M059J (cell line): ENCODE data around the gene PCDHB3. TPM values are rescaled to one million over a fixed set of nuclear protein-coding genes. Genes with fewer than 3 reads are reported as not detected.
"Not testable (repeated sequence)": the region's sequence is repeated elsewhere in the genome, so short reads cannot be mapped to it uniquely, and the experiment has no call there.

Experiments used
- DNase-seq: peaks from one replicate; pipeline ENCODE4 v3.0.0-alpha.2; 2012; ENCODE audit warnings: low read depth
- total RNA-seq: library from RNA; depleted of rRNA; stranded (reverse); fragments of >200 nt; shearing (Covaris generic); gene quantifications from 2 replicates; pipeline ENCODE4 v1.2.3, GENCODE V29; 2014; rRNA removed

Gene PCDHB3
- 3.9 and 8.0 TPM in 2 replicates for total RNA-seq

- peak; percentile 87 for DNase-seq
These were observed at the start of gene PCDHB3 for GRCh38 chr5:141100243-141100805. Gene PCDHB3 (plus strand): TSS chr5:141100473. CDS start chr5:141100650, 177 bp downstream.

- peak; percentile 1 for DNase-seq
These were observed 49.4 kb upstream of the PCDHB3 start, which contains the start of gene PCDHB1 for GRCh38 chr5:141050622-141051520. Gene PCDHB1 (plus strand): TSS chr5:141051374. CDS start chr5:141051471, 97 bp downstream.

- DNase-seq: no peak
These were observed 48.8 kb upstream of the PCDHB3 start for GRCh38 chr5:141051521-141051866.

- no peak for DNase-seq
These were observed 22.4 kb upstream of the PCDHB3 start for GRCh38 chr5:141077826-141078225.

- DNase-seq: no peak
These were observed 18.0 kb upstream of the PCDHB3 start for GRCh38 chr5:141082228-141082627.

GRCh38 chr5:141084487-141084989 lies 15.7 kb upstream of the PCDHB3 start:
- DNase-seq: peak; percentile 78

- peak; percentile 40 for DNase-seq
These were observed 5.6 kb upstream of the PCDHB3 start, which contains the start of gene PCDHB2 for GRCh38 chr5:141094481-141095262. Gene PCDHB2 (plus strand): TSS chr5:141094615. CDS start chr5:141094791, 176 bp downstream.

- DNase-seq: no peak
These were observed 5.0 kb upstream of the PCDHB3 start for GRCh38 chr5:141095263-141095641.

GRCh38 chr5:141096181-141096580 lies 4.1 kb upstream of the PCDHB3 start:
- DNase-seq: not testable (repeated sequence)

- not testable (repeated sequence) for DNase-seq
These were observed 3.7 kb upstream of the PCDHB3 start for GRCh38 chr5:141096586-141096985.

- DNase-seq: peak; percentile 30
These were observed 786 bp downstream of the PCDHB3 start for GRCh38 chr5:141101059-141101458.

- not testable (repeated sequence) for DNase-seq
These were observed 1.8 kb downstream of the PCDHB3 start for GRCh38 chr5:141102070-141102469.

GRCh38 chr5:141102471-141102870 lies 2.2 kb downstream of the PCDHB3 start:
- not testable (repeated sequence) for DNase-seq

GRCh38 chr5:141105350-141105749 lies 5.1 kb downstream of the PCDHB3 start:
- DNase-seq: no peak

- no peak for DNase-seq
These were observed 19.0 kb downstream of the PCDHB3 start for GRCh38 chr5:141119250-141119649.

GRCh38 chr5:141121563-141121962 lies 21.3 kb downstream of the PCDHB3 start, which contains the start of gene PCDHB4:
Gene PCDHB4 (plus strand): TSS chr5:141121818. CDS start chr5:141121999, 181 bp downstream.
- no peak for DNase-seq

- DNase-seq: no peak
These were observed 21.7 kb downstream of the PCDHB3 start for GRCh38 chr5:141121985-141122384.

- DNase-seq: not testable (repeated sequence)
These were observed 23.3 kb downstream of the PCDHB3 start for GRCh38 chr5:141123396-141124135.

- DNase-seq: no peak
These were observed 27.0 kb downstream of the PCDHB3 start for GRCh38 chr5:141127305-141127704.

- no peak for DNase-seq
These were observed 34.9 kb downstream of the PCDHB3 start, which contains the start of gene PCDHB5 for GRCh38 chr5:141135030-141135717. Gene PCDHB5 (plus strand): TSS chr5:141135206. CDS start chr5:141135435, 229 bp downstream.
